PFSK-1 (cell line): Measurements from ENCODE around the gene SAMD1.

Experiments
- POLR2AphosphoS5 ChIP-seq: IDR thresholded peaks from 2 replicates; pipeline ENCODE4 v1.6.1; 2012; ENCODE audit warnings: low read depth, mild to moderate bottlenecking, control low read depth, low read length, moderate library complexity
- REST ChIP-seq, 2 experiments: IDR thresholded peaks; 2 replicates each; pipeline versions ENCODE4 v1.6.1 to v1.8.0; 2011 to 2012; ENCODE audit warnings: low read depth in 2 of 2, low read length in 2 of 2, control low read depth in 1 of 2, inconsistent platforms in 1 of 2, mild to moderate bottlenecking in 1 of 2, moderate library complexity in 1 of 2; ENCODE audit not compliant: insufficient read depth in 1 of 2
- TAF1 ChIP-seq: IDR thresholded peaks from 2 replicates; pipeline ENCODE4 v1.6.1; 2012; ENCODE audit warnings: low read length, control low read depth, borderline replicate concordance; ENCODE audit not compliant: insufficient read depth

DNA sequence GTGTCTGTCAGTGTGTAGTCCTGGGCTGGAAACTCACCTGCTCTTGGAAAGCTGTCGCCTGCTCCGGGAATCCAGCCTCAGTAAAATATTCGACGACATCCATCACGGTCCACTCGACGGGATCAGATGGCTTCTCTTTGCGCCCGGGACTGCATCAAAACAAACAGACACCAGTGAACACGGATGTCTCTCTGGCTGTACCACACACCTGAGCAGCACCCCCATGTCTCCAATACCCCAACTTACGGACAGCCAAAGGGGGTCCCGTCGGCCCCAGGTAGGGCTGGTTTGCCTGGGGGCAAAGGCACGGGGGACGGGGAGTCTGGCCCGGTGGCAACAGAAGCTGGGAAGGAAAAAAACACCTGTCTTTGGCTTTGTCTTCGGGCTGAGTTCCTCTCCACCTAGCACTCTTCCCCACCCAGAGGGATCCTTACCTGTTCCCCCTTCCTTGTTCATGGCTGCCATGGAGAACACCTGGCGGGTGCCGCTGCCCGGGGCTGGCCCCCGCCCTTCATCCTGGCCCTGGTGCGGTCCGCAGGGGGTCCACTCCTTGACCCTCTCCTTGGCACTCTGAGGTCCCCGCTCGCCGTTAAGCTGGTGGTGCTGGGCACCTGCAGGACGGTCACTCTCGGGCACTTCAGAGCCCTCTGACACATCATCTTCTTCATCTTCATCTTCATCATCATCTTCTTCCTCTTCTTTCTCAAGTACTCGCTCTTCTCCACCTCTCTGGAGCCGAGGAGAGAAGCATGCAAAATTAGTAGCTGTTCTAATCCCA lies 1.7 kb downstream of the SAMD1 start:
- TF ChIP-seq POLR2AphosphoS5 = no peak
- no peak for TF ChIP-seq TAF1
- no peak for TF ChIP-seq REST (IDR thresholded peaks at IDR 0.05; ENCODE audit: insufficient read depth in 1 of 2, low read depth in 2 of 2, low read length in 2 of 2)
